Activated CD8-positive, alpha-beta T cell treated with anti-CD3 and anti-CD28 coated beads for 36 hours (primary cell): ENCODE data around the gene KRT85. TPM values are rescaled to one million over a fixed set of nuclear protein-coding genes. Genes with fewer than 3 reads are reported as not detected.

Experiments used
- ATAC-seq: fragments of 200-7000 bp; cut with Tn5 transposase; one replicate; pipeline ENCODE4 v1.10.0; 2021; ENCODE audit warnings: mild to moderate bottlenecking, moderate library complexity
- CTCF ChIA-PET: fragments of 350-600 bp; sonication (Branson Sonifier 250); formaldehyde crosslinking; loops from one replicate; lab custom pipeline; 2021; ENCODE audit warnings: antibody characterized with exemption; lab: Charles Lee
- POLR2A ChIA-PET: fragments of 350-600 bp; sonication (Branson Sonifier 250); formaldehyde crosslinking; loops from one replicate; lab custom pipeline; 2021; ENCODE audit warnings: antibody characterized with exemption; lab: Charles Lee
- DNase-seq: peaks from one replicate; pipeline ENCODE4 v3.0.0-alpha.2; 2020
- H3K27ac Mint-ChIP-seq: one replicate; pipeline ENCODE4 v1.8.0; 2021; ENCODE audit warnings: mild to moderate bottlenecking, mixed read lengths
- H3K27me3 Mint-ChIP-seq: one replicate; pipeline ENCODE4 v1.8.0; 2021; ENCODE audit warnings: mixed read lengths
- H3K36me3 Mint-ChIP-seq: one replicate; pipeline ENCODE4 v1.8.0; 2021; ENCODE audit warnings: low read depth, mixed read lengths
- H3K4me1 Mint-ChIP-seq: one replicate; pipeline ENCODE4 v1.8.0; 2021; ENCODE audit warnings: low read depth, mixed read lengths
- H3K4me3 Mint-ChIP-seq: one replicate; pipeline ENCODE4 v1.8.0; 2021; ENCODE audit warnings: mild to moderate bottlenecking, moderate library complexity, mixed read lengths
- H3K9me3 Mint-ChIP-seq: one replicate; pipeline ENCODE4 v1.8.0; 2021; ENCODE audit warnings: mixed read lengths
- CTCF ChIP-seq: fragments of 200-600 bp; IDR thresholded peaks from one replicate; pipeline ENCODE4 v1.8.0; 2022; ENCODE audit warnings: antibody characterized with exemption, mild to moderate bottlenecking
- intact Hi-C: fragments of 100-400 bp; cut with micrococcal nuclease; formaldehyde crosslinking; loops from one replicate; pipeline ENCODE4 v1.10.0; 2022
- total RNA-seq, 2 experiments: library from RNA; stranded (reverse); gene quantifications; one replicate each; pipeline ENCODE4 v1.2.3, GENCODE V29; 2021

KRT85 gene
- total RNA-seq, 2 experiments from 2014 or later: not detected

- ATAC-seq: no peak
- H3K27me3 Mint-ChIP-seq: no peaks in the 10 kb centered on the region
- no peak overlapping the region for H3K27ac Mint-ChIP-seq
- intact Hi-C loops: no loop called here
- no peaks in the 10 kb centered on the region for H3K36me3 Mint-ChIP-seq
- no peaks in the 10 kb centered on the region for H3K4me1 Mint-ChIP-seq
- ChIA-PET POLR2A (no interaction called here), CTCF (interaction anchor here (0.7 to 1.5 kb wide), 2 partner anchors 31 to 474 kb away, joined by 3 to 6 read pairs; no protein-coding TSS in a partner anchor)
- no peak overlapping the region for H3K4me3 Mint-ChIP-seq
- DNase-seq: no peak
- no peaks in the 10 kb centered on the region for H3K9me3 Mint-ChIP-seq
- no peak for TF ChIP-seq CTCF
Measured at GRCh38 chr12:52396656-52397055, 29.4 kb upstream of the KRT85 start.

DNA sequence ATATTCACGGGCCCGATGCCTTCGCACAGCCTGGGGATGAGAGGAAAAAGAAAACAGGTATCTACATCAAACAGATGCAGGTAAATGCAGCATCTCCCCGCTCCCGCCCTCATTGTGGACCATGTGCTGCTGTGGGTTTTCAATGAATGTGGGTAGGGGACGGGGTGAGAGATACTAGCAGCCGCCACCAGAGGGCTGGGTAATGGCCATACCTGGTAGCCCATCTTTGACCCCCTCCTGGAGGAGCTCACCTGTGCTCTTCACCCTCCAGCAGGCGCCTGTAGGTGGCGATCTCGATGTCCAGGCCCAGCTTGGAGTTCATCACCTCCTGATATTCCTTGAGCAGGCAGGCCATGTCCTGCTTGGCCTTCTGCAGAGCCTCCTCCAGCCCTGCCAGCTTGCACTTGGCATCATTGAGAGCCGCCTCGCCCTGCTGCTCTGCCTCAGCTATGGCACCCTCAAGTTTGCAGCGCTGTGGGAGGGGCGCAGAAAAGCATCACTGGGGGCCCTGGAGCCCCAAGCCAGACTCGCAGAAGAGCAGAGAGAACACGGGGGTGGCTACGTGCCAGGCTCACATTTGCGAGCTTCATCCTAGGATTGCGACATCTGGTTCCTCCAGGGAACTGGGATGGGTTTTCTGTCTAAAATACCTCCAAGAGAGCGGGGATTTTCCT, 28.6 kb upstream of the KRT85 start:
- Mint-ChIP-seq H3K27me3 (no peaks in the 10 kb centered on the region), H3K9me3 (no peaks in the 10 kb centered on the region), H3K36me3 (no peaks in the 10 kb centered on the region), H3K27ac (no peak overlapping the region), H3K4me3 (no peak overlapping the region), H3K4me1 (no peaks in the 10 kb centered on the region)
- TF ChIP-seq CTCF: peak; percentile 45
- POLR2A ChIA-PET: no interaction called here
- intact Hi-C loops: no loop called here
- ATAC-seq (peak; percentile 51), DNase-seq (peak; percentile 28)
- CTCF ChIA-PET: interaction anchor here (0.7 to 1.5 kb wide), 10 partner anchors 15 to 484 kb away, joined by 3 to 6 read pairs (median 4); partner anchors contain the start of gene KRT80

DNA sequence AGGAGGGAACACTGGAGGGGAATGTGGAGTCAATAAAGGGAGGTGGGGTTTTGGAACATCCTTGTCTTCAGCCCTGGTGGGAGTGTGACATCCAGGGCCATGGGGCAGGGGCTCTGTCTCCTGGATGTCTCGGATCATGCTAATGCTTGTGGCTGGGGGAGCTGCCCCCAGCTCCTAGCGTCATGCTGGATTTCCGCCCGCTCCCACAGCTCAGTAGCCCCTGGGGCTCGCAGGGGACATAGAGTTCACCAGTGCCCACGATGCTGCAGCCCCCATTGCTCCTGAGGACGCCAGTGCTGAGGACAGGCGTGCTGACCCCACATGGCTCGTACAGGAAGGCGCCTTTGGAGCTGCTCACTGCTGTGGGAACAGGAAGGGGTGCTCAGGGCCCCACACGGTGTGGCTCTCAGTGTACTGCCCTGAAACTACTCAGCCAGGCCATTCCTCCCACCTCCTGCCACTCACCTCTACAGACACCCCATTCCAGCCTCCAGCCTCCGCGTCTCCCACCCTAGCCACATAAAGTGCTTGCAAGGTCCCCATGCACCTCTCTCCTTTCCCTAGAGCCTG, 27.6 kb upstream of the KRT85 start:
- ATAC-seq (no peak), DNase-seq (no peak)
- intact Hi-C loops: no loop called here
- Mint-ChIP-seq H3K27ac (no peak overlapping the region), H3K27me3 (no peaks in the 10 kb centered on the region), H3K9me3 (no peaks in the 10 kb centered on the region), H3K4me1 (no peaks in the 10 kb centered on the region), H3K4me3 (no peak overlapping the region), H3K36me3 (no peaks in the 10 kb centered on the region)
- POLR2A ChIA-PET: no interaction called here
- TF ChIP-seq CTCF: no peak
- CTCF ChIA-PET: interaction anchor here (0.7 to 1.7 kb wide), 6 partner anchors 8 to 485 kb away, joined by 3 to 5 read pairs (median 3); partner anchors contain the start of gene KRT80

DNA sequence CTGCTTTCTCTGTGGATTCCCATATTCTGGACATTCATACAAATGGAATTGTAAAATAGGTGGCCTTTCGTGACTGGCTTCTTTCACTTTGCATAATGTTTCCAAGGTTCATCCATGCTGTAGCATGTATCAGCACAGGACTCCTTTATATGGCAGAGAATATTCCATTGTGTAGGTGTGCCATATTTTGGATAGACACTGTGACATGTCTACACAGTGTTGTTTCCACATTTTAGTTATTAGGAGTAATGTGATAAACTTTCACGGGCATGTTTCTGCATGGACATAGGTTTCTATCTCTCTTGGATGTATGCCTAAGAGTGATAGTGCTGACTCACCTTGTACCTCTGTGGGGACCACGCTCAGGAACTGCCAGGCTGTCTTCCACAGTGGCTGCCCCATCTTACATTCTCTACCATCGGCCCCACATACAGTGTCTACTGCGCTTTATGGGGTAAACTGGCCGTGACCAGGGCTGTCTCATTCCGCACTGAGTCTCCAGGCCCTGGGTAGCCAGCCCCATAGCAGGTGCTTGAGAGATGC, 25.3 kb upstream of the KRT85 start:
- ChIA-PET POLR2A (no interaction called here), CTCF (interaction anchor here (1.0 kb wide), 1 partner anchor 31 kb away, joined by 3 read pairs; no protein-coding TSS in a partner anchor)
- Mint-ChIP-seq H3K36me3 (no peaks in the 10 kb centered on the region), H3K27ac (no peak overlapping the region), H3K4me3 (no peak overlapping the region), H3K27me3 (no peaks in the 10 kb centered on the region), H3K9me3 (no peaks in the 10 kb centered on the region), H3K4me1 (no peaks in the 10 kb centered on the region)
- TF ChIP-seq CTCF: no peak
- ATAC-seq (no peak), DNase-seq (no peak)
- intact Hi-C loops: no loop called here

GRCh38 chr12:52391618-52392002, 24.3 kb upstream of the KRT85 start:
- Mint-ChIP-seq H3K27ac (no peak overlapping the region), H3K4me1 (no peaks in the 10 kb centered on the region), H3K36me3 (no peaks in the 10 kb centered on the region), H3K27me3 (no peaks in the 10 kb centered on the region), H3K9me3 (no peaks in the 10 kb centered on the region), H3K4me3 (no peak overlapping the region)
- intact Hi-C loops: no loop called here
- no peak for TF ChIP-seq CTCF
- ChIA-PET CTCF (interaction anchor here (1.0 to 1.4 kb wide), 2 partner anchors 18 to 30 kb away, joined by 3 to 7 read pairs; no protein-coding TSS in a partner anchor), POLR2A (no interaction called here)
- ATAC-seq (no peak), DNase-seq (no peak)
